Suprapubic skin (tissue), 4 donors: ENCODE measurements around the gene CDK5RAP1. TPM values are rescaled to one million over a fixed set of nuclear protein-coding genes. Genes with fewer than 3 reads are reported as not detected.

Experiments
- DNase-seq, 2 donors: peaks; one replicate each; pipeline ENCODE4 v3.0.0-alpha.2; 2019; ENCODE audit warnings: low spot score in 2 of 2
- H3K27ac ChIP-seq: fragments of 200-600 bp; sonication (generic); one replicate; pipeline ENCODE4 v1.5.1; 2019
- H3K27me3 ChIP-seq: fragments of 200-600 bp; sonication (generic); one replicate; pipeline ENCODE4 v1.5.1; 2019
- H3K36me3 ChIP-seq: fragments of 200-600 bp; sonication (generic); one replicate; pipeline ENCODE4 v1.5.1; 2019
- H3K4me1 ChIP-seq: fragments of 200-600 bp; sonication (generic); one replicate; pipeline ENCODE4 v1.5.1; 2019
- H3K4me3 ChIP-seq: fragments of 200-600 bp; sonication (generic); one replicate; pipeline ENCODE4 v1.5.1; 2019; ENCODE audit warnings: mild to moderate bottlenecking
- H3K9me3 ChIP-seq: fragments of 200-600 bp; sonication (generic); one replicate; pipeline ENCODE4 v1.5.1; 2019
- CTCF ChIP-seq, 2 donors: fragments of 200-600 bp in 1 of 2; fragments of 450-650 bp in 1 of 2; sonication (generic) in 1 of 2; IDR thresholded peaks; one replicate each; pipeline ENCODE4 v1.5.1; 2016 to 2019; ENCODE audit warnings: antibody characterized with exemption in 2 of 2, mild to moderate bottlenecking in 1 of 2, moderate library complexity in 1 of 2
- EP300 ChIP-seq: sonication (generic); formaldehyde crosslinking; IDR thresholded peaks from one replicate; pipeline ENCODE4 v1.6.1; 2017; ENCODE audit warnings: antibody characterized with exemption
- POLR2A ChIP-seq, 2 donors: fragments of 450-650 bp; IDR thresholded peaks; one replicate each; pipeline ENCODE4 v1.6.1; 2017; ENCODE audit warnings: antibody characterized with exemption in 2 of 2, mild to moderate bottlenecking in 2 of 2, moderate library complexity in 2 of 2
- POLR2AphosphoS5 ChIP-seq, 3 donors: sonication (generic); formaldehyde crosslinking; IDR thresholded peaks; one replicate each; pipeline ENCODE4 v1.6.1; 2017; ENCODE audit warnings: antibody characterized with exemption in 3 of 3
- WGBS: methylation state at CpG from one replicate; pipeline ENCODE4 v1.1.5; 2018; 5-methylcytosine and 5-hydroxymethylcytosine counted together
- total RNA-seq, 4 donors: library from RNA; depleted of rRNA; stranded (reverse); fragments of >200 nt; gene quantifications; one replicate each; pipeline ENCODE4 v1.1.0, GENCODE V29; 2016

Gene CDK5RAP1
- total RNA-seq, 4 donors from 2014 or later: 23.1 to 75.7 (median 27.3) TPM

- peaks cover 91% of the 10 kb centered on the region for H3K36me3 ChIP-seq
- no peak for DNase-seq
- H3K4me1 ChIP-seq: no peaks in the 10 kb centered on the region
- no peak overlapping the region for H3K27ac ChIP-seq
- H3K4me3 ChIP-seq: no peak overlapping the region
- no peak for TF ChIP-seq EP300
- no peak for TF ChIP-seq POLR2A (IDR thresholded peaks at IDR 0.05)
- no peak for TF ChIP-seq CTCF (IDR thresholded peaks at IDR 0.05)
- no peak for TF ChIP-seq POLR2AphosphoS5 (IDR thresholded peaks at IDR 0.05)
- H3K27me3 ChIP-seq: no peaks in the 10 kb centered on the region
- WGBS: 93% methylated on average over 1 of the region's 1 CpG
- no peaks in the 10 kb centered on the region for H3K9me3 ChIP-seq
These were observed 38.4 kb downstream of the CDK5RAP1 start for GRCh38 chr20:33362898-33363297.

- DNase-seq: peak in 1 of 2 donors; percentile 8
- Histone ChIP-seq H3K4me3 (no peak overlapping the region), H3K27me3 (no peaks in the 10 kb centered on the region), H3K4me1 (no peaks in the 10 kb centered on the region), H3K27ac (no peak overlapping the region), H3K36me3 (peaks cover 67% of the 10 kb centered on the region), H3K9me3 (no peaks in the 10 kb centered on the region)
- 91% methylated on average over 8 of the region's 8 CpGs for WGBS
- TF ChIP-seq POLR2A (IDR thresholded peaks at IDR 0.05) (no peak), POLR2AphosphoS5 (IDR thresholded peaks at IDR 0.05) (no peak), EP300 (no peak), CTCF (IDR thresholded peaks at IDR 0.05) (no peak)
These were observed 41.7 kb downstream of the CDK5RAP1 start for GRCh38 chr20:33359399-33360261.

- TF ChIP-seq EP300 (no peak), CTCF (IDR thresholded peaks at IDR 0.05) (no peak), POLR2A (IDR thresholded peaks at IDR 0.05) (no peak), POLR2AphosphoS5 (IDR thresholded peaks at IDR 0.05) (no peak)
- WGBS: 91% methylated on average over 4 of the region's 4 CpGs
- Histone ChIP-seq H3K9me3 (no peaks in the 10 kb centered on the region), H3K27ac (no peak overlapping the region), H3K36me3 (peaks cover 28% of the 10 kb centered on the region), H3K4me3 (no peak overlapping the region), H3K27me3 (no peaks in the 10 kb centered on the region), H3K4me1 (no peaks in the 10 kb centered on the region)
- no peak for DNase-seq
These were observed 48.3 kb downstream of the CDK5RAP1 start for GRCh38 chr20:33353013-33353402.

GRCh38 chr20:33352258-33353012 is 48.9 kb downstream of the CDK5RAP1 start:
- Histone ChIP-seq H3K4me1 (no peaks in the 10 kb centered on the region), H3K36me3 (peaks cover 28% of the 10 kb centered on the region), H3K9me3 (no peaks in the 10 kb centered on the region), H3K4me3 (no peak overlapping the region), H3K27me3 (no peaks in the 10 kb centered on the region), H3K27ac (no peak overlapping the region)
- 82% methylated on average over 16 of the region's 16 CpGs for WGBS
- no peak for DNase-seq
- TF ChIP-seq POLR2AphosphoS5 (IDR thresholded peaks at IDR 0.05) (no peak), EP300 (no peak), POLR2A (IDR thresholded peaks at IDR 0.05) (no peak), CTCF (IDR thresholded peaks at IDR 0.05) (no peak)

GRCh38 chr20:33351696-33352095 is 49.6 kb downstream of the CDK5RAP1 start:
- WGBS: 88% methylated on average over 3 of the region's 3 CpGs
- H3K4me1 ChIP-seq: no peaks in the 10 kb centered on the region

More at GRCh38 chr20:33351696-33352095, 49.6 kb downstream of the CDK5RAP1 start:
- H3K9me3 ChIP-seq: no peaks in the 10 kb centered on the region
- H3K27ac ChIP-seq: no peak overlapping the region
- DNase-seq: no peak
- TF ChIP-seq POLR2AphosphoS5 (IDR thresholded peaks at IDR 0.05): no peak
- no peak for TF ChIP-seq EP300
- no peak for TF ChIP-seq CTCF (IDR thresholded peaks at IDR 0.05)
- no peak for TF ChIP-seq POLR2A (IDR thresholded peaks at IDR 0.05)
- no peak overlapping the region for H3K4me3 ChIP-seq
- H3K36me3 ChIP-seq: peaks cover 28% of the 10 kb centered on the region
- H3K27me3 ChIP-seq: no peaks in the 10 kb centered on the region
